ENCODE measurements around the gene TPD52L2.

Gene TPD52L2

DNA sequence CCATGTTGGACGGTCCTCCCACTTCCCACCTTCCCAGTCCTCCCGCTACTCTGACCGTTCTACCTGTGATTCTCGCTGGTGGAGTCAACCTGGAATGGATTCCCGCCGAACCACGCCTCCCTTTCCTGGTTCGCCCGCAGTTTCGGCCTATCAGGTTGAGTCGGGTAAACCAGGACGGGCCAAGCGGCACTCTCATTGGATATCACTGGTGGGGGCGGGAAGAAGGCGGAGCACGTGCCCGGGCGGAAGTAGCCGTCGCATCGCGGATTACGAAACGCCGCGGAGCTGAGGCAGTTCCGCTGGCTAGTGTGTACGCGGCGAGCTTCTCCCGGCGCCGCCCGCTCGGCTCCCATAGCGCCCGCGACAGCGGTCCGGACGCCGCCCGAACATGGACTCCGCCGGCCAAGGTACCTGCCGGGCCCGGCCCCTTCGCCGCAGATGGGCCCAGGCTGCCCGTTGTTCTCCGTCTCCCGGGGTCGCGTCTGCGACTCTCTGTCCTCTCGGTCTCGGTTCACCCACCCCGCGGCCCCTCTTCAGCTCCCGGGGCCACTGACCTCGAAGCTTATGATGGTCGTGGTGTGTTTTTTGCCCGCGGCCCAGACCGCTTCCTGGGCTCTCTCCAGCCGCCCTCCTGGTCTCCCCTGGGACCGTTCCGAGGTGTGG, at the start of gene TPD52L2:
Gene TPD52L2 (plus strand): TSS at position 293 of the 663 bp plus-strand sequence. CDS start 96 bp downstream, at position 389.
- DNase-seq (ENCODE audit: low spot score): peak; percentile 97

GRCh38 chr20:63815615-63816253, 49.3 kb upstream of the TPD52L2 start:
- DNase-seq (ENCODE audit: low spot score): no peak

GRCh38 chr20:63819224-63819921, 45.7 kb upstream of the TPD52L2 start:
- DNase-seq (ENCODE audit: low spot score): no peak

GRCh38 chr20:63821811-63822210, 43.3 kb upstream of the TPD52L2 start:
- DNase-seq (ENCODE audit: low spot score): no peak

GRCh38 chr20:63822276-63822696, 42.8 kb upstream of the TPD52L2 start:
- DNase-seq (ENCODE audit: low spot score): peak; percentile 30

- no peak for DNase-seq (ENCODE audit: low spot score)
Observed at GRCh38 chr20:63823691-63824311, 41.3 kb upstream of the TPD52L2 start.

GRCh38 chr20:63825331-63826118, 39.5 kb upstream of the TPD52L2 start:
- DNase-seq (ENCODE audit: low spot score): no peak

DNA sequence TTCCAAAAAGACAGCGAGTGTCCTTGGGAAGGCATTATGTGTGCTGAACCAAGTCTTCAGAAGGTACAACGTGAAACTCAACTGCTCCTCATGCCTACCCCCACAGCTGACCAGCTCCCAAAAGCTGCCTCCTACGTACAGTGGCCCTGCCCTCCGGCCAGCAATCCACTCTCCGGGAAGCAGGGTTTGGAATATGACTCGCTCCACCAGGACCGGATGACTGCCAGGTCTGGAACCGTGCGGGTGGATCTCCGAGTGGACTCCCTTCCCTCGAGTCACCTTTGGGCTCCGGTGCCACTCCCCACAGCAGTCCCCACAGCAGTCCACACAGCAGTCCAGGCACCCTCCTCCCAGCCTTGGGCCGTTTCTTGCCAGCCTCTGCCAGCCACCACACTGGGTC, 38.3 kb upstream of the TPD52L2 start:
- no peak for DNase-seq (ENCODE audit: low spot score)

GRCh38 chr20:63828124-63828523, 36.9 kb upstream of the TPD52L2 start:
- DNase-seq (ENCODE audit: low spot score): no peak

GRCh38 chr20:63828545-63828944, 36.5 kb upstream of the TPD52L2 start:
- DNase-seq (ENCODE audit: low spot score): no peak

GRCh38 chr20:63828951-63829350, 36.1 kb upstream of the TPD52L2 start:
- DNase-seq (ENCODE audit: low spot score): no peak

- DNase-seq (ENCODE audit: low spot score): no peak
Observed at GRCh38 chr20:63829603-63829944, 35.5 kb upstream of the TPD52L2 start.

DNA sequence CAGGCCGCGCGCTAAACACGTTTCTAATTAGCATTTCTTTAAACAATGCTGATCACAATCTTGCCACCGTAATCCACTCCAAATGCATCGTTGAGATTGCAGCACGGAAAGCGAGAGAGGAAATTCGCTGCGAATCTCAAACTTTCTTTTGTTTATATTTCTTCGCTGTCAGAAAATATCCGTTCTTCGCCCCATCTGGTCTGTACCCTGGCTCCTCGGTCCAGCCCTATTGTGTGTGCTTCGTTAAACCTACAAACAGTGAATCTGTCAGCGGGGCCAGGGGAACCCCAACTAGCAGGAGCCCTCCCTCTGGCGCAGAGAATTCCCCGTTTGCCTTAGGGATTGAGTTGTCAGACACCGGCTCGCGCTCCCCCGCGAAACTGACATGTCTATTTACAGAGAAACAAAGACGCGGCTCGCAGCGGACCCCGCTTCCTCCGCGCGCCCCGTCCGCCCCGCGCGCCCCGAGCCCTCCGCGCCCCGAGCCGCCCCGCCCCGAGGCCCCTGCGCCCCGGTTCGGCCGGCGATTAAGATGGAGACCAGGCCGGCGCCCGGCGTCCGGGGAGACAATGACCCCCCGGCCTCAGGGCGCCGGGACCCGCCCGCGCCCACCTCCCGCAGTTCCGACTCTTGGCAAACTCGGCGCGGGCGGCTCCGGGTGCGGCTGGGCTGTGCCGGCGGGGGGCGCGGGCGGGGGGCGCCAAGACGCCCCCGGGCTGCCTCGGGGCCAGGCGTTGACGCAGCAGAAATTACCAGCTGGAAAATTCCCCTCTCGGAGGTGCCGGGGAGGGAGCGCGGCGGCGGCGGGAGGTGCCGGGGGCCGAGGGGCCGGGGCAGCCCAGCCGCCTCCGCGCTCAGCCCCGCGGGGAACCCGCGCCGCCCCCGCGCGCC, 34.9 kb upstream of the TPD52L2 start:
- DNase-seq (ENCODE audit: low spot score): no peak

DNA sequence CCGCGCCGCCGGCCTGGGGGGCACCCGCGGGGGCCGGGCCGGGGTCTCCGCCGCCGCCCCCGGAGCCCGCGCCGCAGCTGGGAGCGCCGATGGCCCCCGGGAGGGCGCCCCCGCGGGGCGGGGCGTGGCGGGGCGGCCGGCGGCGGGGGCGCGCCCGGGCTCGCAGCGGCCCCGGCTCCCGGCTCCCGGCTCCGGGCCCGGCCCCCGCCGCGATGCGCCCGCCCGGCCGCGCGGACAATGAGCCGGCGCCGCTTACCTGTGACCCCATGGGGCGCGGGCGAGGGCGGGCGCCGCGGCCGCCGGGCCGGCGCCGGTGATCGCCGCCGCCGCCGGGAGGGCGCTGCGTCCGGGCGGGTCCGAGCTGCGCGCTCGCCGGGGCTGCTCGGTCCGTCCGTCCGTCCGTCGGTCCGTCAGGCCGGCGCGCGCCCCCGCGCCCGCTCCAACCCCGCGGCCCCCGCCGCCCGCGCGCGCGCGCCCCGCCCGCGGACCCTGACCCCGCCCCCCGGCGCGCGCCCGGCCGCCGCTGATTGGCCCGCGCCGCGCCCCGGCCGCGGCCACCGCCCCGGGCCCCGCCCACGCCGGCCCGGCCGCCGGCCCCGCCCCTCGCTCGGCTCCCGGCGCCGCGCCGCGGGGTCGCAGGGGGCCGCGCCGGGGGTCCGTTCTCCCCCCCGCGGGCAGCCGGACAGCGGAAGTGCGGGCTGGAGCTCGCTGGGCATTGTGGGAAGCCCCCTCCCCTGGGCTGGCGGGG, 34.1 kb upstream of the TPD52L2 start, which contains the start of gene ZBTB46:
Gene ZBTB46 (minus strand): TSS at position 424 of the 748 bp plus-strand sequence. CDS start 40,507 bp downstream, outside the sequence.
- no peak for DNase-seq (ENCODE audit: low spot score)

- DNase-seq (ENCODE audit: low spot score): no peak
Observed at GRCh38 chr20:63831646-63831992, 33.5 kb upstream of the TPD52L2 start.

- no peak for DNase-seq (ENCODE audit: low spot score)
Observed at GRCh38 chr20:63831993-63832686, 32.9 kb upstream of the TPD52L2 start.

- no peak for DNase-seq (ENCODE audit: low spot score)
Observed at GRCh38 chr20:63833776-63834490, 31.1 kb upstream of the TPD52L2 start.

- no peak for DNase-seq (ENCODE audit: low spot score)
Observed at GRCh38 chr20:63834491-63834880, 30.6 kb upstream of the TPD52L2 start.
